ENCODE data around the gene CISTR.

The CISTR gene

GRCh38 chr12:53727310-53728041, 24.3 kb downstream of the CISTR start, which contains the start of gene CALCOCO1 (continued):
- TF ChIP-seq, protein P1, sequence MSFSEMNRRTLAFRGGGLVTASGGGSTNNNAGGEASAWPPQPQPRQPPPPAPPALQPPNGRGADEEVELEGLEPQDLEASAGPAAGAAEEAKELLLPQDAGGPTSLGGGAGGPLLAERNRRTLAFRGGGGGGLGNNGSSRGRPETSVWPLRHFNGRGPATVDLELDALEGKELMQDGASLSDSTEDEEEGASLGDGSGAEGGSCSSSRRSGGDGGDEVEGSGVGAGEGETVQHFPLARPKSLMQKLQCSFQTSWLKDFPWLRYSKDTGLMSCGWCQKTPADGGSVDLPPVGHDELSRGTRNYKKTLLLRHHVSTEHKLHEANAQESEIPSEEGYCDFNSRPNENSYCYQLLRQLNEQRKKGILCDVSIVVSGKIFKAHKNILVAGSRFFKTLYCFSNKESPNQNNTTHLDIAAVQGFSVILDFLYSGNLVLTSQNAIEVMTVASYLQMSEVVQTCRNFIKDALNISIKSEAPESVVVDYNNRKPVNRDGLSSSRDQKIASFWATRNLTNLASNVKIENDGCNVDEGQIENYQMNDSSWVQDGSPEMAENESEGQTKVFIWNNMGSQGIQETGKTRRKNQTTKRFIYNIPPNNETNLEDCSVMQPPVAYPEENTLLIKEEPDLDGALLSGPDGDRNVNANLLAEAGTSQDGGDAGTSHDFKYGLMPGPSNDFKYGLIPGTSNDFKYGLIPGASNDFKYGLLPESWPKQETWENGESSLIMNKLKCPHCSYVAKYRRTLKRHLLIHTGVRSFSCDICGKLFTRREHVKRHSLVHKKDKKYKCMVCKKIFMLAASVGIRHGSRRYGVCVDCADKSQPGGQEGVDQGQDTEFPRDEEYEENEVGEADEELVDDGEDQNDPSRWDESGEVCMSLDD (tag by site-specific recombination; IDR thresholded peaks at IDR 0.05): peak; percentile 79
- TF ChIP-seq ZNF24 (tag by site-specific recombination; IDR thresholded peaks at IDR 0.05): peak; percentile 85; the same call in 1 of the 2 replicates
- no peak for TF ChIP-seq TRIM28 (IDR thresholded peaks at IDR 0.05; ENCODE audit: borderline replicate concordance, low read length)
- TF ChIP-seq, protein P2, sequence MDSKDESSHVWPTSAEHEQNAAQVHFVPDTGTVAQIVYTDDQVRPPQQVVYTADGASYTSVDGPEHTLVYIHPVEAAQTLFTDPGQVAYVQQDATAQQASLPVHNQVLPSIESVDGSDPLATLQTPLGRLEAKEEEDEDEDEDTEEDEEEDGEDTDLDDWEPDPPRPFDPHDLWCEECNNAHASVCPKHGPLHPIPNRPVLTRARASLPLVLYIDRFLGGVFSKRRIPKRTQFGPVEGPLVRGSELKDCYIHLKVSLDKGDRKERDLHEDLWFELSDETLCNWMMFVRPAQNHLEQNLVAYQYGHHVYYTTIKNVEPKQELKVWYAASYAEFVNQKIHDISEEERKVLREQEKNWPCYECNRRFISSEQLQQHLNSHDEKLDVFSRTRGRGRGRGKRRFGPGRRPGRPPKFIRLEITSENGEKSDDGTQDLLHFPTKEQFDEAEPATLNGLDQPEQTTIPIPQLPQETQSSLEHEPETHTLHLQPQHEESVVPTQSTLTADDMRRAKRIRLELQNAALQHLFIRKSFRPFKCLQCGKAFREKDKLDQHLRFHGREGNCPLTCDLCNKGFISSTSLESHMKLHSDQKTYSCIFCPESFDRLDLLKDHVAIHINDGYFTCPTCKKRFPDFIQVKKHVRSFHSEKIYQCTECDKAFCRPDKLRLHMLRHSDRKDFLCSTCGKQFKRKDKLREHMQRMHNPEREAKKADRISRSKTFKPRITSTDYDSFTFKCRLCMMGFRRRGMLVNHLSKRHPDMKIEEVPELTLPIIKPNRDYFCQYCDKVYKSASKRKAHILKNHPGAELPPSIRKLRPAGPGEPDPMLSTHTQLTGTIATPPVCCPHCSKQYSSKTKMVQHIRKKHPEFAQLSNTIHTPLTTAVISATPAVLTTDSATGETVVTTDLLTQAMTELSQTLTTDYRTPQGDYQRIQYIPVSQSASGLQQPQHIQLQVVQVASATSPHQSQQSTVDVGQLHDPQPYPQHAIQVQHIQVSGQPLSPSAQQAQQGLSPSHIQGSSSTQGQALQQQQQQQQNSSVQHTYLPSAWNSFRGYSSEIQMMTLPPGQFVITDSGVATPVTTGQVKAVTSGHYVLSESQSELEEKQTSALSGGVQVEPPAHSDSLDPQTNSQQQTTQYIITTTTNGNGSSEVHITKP (tag by site-specific recombination; IDR thresholded peaks at IDR 0.05): peak; percentile 100
- 0 out of 2 replicates have a peak, but pooled peaks have one; percentile 14 for TF ChIP-seq OSR2 (tag by site-specific recombination; IDR thresholded peaks at IDR 0.05)
- no peak for TF ChIP-seq ZNF266 (tag by site-specific recombination; IDR thresholded peaks at IDR 0.05; ENCODE audit: low read depth)
- TF ChIP-seq ZNF843 (tag by site-specific recombination; IDR thresholded peaks at IDR 0.05): no peak
- no peak for TF ChIP-seq ZNF426 (tag by site-specific recombination; IDR thresholded peaks at IDR 0.05)
- TF ChIP-seq, protein P3, sequence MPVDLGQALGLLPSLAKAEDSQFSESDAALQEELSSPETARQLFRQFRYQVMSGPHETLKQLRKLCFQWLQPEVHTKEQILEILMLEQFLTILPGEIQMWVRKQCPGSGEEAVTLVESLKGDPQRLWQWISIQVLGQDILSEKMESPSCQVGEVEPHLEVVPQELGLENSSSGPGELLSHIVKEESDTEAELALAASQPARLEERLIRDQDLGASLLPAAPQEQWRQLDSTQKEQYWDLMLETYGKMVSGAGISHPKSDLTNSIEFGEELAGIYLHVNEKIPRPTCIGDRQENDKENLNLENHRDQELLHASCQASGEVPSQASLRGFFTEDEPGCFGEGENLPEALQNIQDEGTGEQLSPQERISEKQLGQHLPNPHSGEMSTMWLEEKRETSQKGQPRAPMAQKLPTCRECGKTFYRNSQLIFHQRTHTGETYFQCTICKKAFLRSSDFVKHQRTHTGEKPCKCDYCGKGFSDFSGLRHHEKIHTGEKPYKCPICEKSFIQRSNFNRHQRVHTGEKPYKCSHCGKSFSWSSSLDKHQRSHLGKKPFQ (tag by site-specific recombination; IDR thresholded peaks at IDR 0.05): peak; percentile 91
- peak; percentile 64; the same call in 1 of the 2 replicates for TF ChIP-seq ZNF639 (tag by site-specific recombination; IDR thresholded peaks at IDR 0.05)
- TF ChIP-seq EGR2 (tag by site-specific recombination; IDR thresholded peaks at IDR 0.05; ENCODE audit: low read depth): peak; percentile 49
- TF ChIP-seq ZNF501 (tag by site-specific recombination; IDR thresholded peaks at IDR 0.05): peak; percentile 71
- TF ChIP-seq ZBTB21 (tag by site-specific recombination; IDR thresholded peaks at IDR 0.05): peak; percentile 47; the same call in 1 of the 2 replicates
- no peak for TF ChIP-seq ZNF677 (tag by site-specific recombination; IDR thresholded peaks at IDR 0.05)
- TF ChIP-seq ZFHX2 (tag by site-specific recombination; conservative IDR thresholded peaks at IDR 0.05): peak; percentile 81
- peak; percentile 44; the same call in 1 of the 2 replicates for TF ChIP-seq ZNF561 (tag by site-specific recombination; IDR thresholded peaks at IDR 0.05; ENCODE audit: borderline replicate concordance)
- peak; percentile 100 for TF ChIP-seq SP3 (tag by site-specific recombination; IDR thresholded peaks at IDR 0.05)
- peak; percentile 96 for TF ChIP-seq ZBTB17 (tag by site-specific recombination; IDR thresholded peaks at IDR 0.05)
- 0 out of 2 replicates have a peak, but pooled peaks have one; percentile 50 for TF ChIP-seq ZNF692 (tag by site-specific recombination; IDR thresholded peaks at IDR 0.05)
- no peak for TF ChIP-seq GFI1B (tag by site-specific recombination; IDR thresholded peaks at IDR 0.05)
- TF ChIP-seq ZNF324 (tag by site-specific recombination; IDR thresholded peaks at IDR 0.05): peak; percentile 41; the same call in 1 of the 2 replicates
- no peak for TF ChIP-seq ZNF146 (tag by site-specific recombination; IDR thresholded peaks at IDR 0.05)
- TF ChIP-seq ZNF335 (tag by site-specific recombination; conservative IDR thresholded peaks at IDR 0.05): peak; percentile 89
- TF ChIP-seq ZNF214 (tag by site-specific recombination; IDR thresholded peaks at IDR 0.05; ENCODE audit: borderline replicate concordance): no peak
- no peak for TF ChIP-seq ZNF169 (tag by site-specific recombination; IDR thresholded peaks at IDR 0.05)
- no peak for TF ChIP-seq ZBTB7A (tag by site-specific recombination; IDR thresholded peaks at IDR 0.05; ENCODE audit: low read depth)
- peak; percentile 85 for TF ChIP-seq YY1 (tag by site-specific recombination; IDR thresholded peaks at IDR 0.05)
- TF ChIP-seq SCRT2 (tag by site-specific recombination; IDR thresholded peaks at IDR 0.05): peak; percentile 93
- no peak for TF ChIP-seq MEIS1 (CRISPR knock-in tag; IDR thresholded peaks at IDR 0.05; ENCODE audit: borderline replicate concordance)
- TF ChIP-seq ZBTB48 (tag by site-specific recombination; IDR thresholded peaks at IDR 0.05): peak; percentile 99

Data from HEK293 (cell line).